ENCODE measurements around the gene LRBA. TPM values are rescaled to one million over a fixed set of nuclear protein-coding genes. Genes with fewer than 3 reads are reported as not detected.

Gene LRBA

Small RNAs within 50 kb of the gene (small RNA-seq; reads per million reads assigned to genes)
- not detected for gene RNA5SP168 (ENCODE audit: low read depth)
